CD4-positive, alpha-beta T cell treated with Interleukin-1 beta for 1 hour (primary cell): ENCODE measurements around the gene TTC7B.

Source experiments
- DNase-seq, 2 donors: peaks; one replicate each; pipeline ENCODE4 v3.0.0-alpha.2; 2020 to 2022

TTC7B gene

GRCh38 chr14:90699016-90699415, 117.2 kb downstream of the TTC7B start:
- DNase-seq: no peak

GRCh38 chr14:90698379-90698869, 117.8 kb downstream of the TTC7B start:
- no peak for DNase-seq

GRCh38 chr14:90697577-90698206, 118.5 kb downstream of the TTC7B start:
- peak; percentile 75 to 76 for DNase-seq

DNA sequence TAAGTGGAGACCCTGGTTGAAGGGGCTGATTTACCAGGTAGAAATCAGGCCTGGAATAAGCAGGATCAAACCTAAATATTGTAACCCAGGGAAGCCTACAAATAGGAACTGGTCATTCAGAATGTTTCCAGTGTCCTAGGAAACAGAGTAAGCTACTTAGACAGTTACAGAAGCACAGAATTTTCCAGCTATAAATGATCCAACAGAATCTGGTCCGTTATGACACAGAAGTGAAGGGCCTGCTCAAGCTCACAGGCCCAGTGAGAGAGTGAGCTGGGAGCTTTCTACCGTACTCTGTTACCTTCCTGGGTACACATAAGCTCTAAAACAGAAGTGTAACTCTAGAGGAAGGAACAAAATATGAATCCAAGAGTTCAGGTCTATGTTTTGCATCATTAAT, 119.1 kb downstream of the TTC7B start:
- DNase-seq: no peak

GRCh38 chr14:90696720-90697119, 119.5 kb downstream of the TTC7B start:
- DNase-seq: no peak

GRCh38 chr14:90695997-90696660, 120.1 kb downstream of the TTC7B start:
- no peak for DNase-seq

DNA sequence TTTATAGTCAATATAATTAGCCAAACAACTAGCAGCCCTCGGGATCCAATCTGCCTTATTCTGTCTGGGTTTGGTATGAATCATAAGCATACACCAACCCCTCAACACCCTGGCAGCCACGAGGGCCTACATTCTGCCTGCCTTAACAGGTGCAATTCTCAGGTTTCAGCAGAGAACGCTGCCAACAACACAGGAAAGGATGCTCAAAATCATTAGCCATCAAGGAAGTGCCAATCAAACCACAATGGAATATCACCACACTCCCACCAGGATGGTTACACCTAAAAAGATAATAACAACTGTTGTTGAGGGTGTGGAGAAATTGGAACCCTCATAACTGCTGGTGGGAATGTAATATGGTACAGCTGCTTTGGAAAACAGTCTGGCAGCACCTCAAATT, 122.8 kb downstream of the TTC7B start:
- DNase-seq: no peak

- DNase-seq: no peak
Measured at GRCh38 chr14:90692826-90693225, 123.4 kb downstream of the TTC7B start.

DNA sequence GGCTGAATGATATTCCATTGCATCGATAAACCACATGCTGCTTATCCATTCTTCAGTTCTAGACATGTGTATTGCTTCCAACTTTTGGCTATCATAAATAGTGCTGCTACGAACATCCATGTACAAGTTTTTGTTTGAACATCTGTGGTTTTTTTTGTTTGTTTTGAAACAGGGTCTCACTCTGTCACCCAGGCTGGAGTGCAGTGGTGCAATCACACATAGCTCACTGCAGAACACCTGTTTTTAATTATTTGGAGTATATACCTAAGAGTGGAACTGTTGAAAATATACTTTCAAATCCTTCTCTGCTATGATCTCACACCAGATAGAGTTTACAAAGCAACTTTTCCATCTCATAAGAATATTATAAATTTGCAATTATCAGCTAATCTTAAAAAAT, 124.2 kb downstream of the TTC7B start:
- no peak for DNase-seq

DNA sequence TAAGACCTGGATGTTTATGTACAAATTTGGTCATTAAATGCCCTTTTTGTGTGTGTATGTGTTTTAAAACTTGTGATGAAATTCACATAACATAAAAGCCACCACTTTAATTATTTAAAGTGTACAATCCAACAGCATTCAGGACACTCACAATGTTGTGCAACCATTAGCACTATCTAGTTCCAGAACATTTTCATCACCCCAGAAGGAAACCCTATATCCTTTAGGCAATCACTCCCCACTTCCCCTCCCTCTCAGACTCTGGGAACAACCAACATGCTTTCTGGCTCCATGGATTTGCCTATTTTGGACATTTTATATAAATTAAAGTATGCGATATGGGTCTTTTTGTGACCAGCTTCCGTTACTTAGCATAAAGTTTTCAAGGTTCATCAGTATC, 124.6 kb downstream of the TTC7B start:
- no peak for DNase-seq

- no peak for DNase-seq
Measured at GRCh38 chr14:90687680-90688079, 128.6 kb downstream of the TTC7B start.

GRCh38 chr14:90682615-90683014, 133.6 kb downstream of the TTC7B start:
- no peak for DNase-seq

DNA sequence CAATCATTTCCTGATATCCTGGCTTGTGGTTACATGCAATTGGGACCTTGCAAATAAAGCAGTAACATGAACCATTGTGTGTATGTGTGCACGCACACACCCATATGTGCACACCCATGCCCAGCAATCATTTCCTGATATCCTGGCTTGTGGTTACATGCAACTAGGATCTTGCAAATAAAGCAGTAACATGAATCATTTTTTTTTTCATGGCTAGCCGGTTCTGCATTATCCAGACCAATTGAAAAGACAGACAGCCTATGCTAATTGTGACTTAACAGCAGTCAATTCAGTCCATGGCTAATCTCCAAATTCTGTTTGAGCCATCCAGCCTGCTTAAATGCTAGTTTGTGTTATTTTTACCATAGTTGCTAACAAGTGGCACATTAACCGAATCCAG, 134.3 kb downstream of the TTC7B start:
- no peak for DNase-seq

- DNase-seq: no peak
Measured at GRCh38 chr14:90678846-90679362, 137.3 kb downstream of the TTC7B start.

GRCh38 chr14:90678420-90678819, 137.8 kb downstream of the TTC7B start:
- DNase-seq: no peak

- DNase-seq: peak in 1 of 2 donors; percentile 7
Measured at GRCh38 chr14:90677484-90678050, 138.7 kb downstream of the TTC7B start.

GRCh38 chr14:90676912-90677311, 139.3 kb downstream of the TTC7B start:
- no peak for DNase-seq

DNA sequence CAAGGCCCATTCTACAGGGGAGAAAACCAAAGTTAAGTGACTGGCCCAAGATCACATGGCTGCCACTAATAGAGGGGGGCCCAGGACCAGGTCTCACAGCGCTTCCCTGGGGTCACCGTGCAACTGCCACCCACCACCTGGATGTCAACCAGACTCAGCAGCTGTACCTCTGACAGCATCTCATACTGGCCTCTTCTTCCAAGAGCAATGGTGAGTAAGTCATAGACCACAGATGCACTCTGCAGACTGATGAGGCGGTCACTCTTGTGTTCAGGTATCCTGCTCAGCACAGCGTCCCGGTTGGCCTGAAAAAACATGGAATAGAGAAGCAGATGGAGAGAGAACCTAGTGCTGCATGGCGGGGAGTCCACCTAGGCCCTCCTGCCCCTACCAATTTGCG, 139.9 kb downstream of the TTC7B start:
- DNase-seq: no peak

GRCh38 chr14:90675399-90675798, 140.8 kb downstream of the TTC7B start:
- DNase-seq: no peak

- no peak for DNase-seq
Measured at GRCh38 chr14:90674716-90675115, 141.5 kb downstream of the TTC7B start.

DNA sequence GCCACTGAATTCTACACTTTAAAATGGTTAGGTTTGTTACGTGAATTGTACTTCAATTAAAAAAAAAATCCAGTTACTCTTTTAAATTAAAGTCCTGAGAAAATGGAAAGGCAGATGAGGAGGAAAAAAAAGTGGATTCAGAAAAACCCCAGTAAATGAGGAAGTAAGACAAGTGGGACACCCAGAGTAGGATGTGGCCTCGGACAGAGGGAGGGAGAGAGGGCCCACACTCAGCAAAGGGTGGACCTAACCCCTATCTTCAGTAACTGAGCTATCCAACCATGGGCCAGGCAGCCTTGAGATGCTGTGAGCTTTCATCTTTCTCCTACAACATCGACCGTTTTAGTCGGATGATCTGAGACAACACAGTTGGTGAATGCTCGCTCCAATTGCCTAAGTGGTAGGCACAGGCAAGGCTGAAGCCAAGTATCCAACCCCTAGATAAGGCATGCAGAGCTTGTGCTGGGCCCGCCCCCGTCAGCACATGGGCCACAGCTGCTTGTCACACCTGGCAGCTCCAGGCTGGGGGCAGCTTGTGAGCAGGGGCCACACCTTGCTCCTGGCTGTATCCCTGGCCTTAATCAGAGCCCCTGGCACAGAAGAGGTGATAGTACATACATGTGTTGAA, 142.1 kb downstream of the TTC7B start:
- DNase-seq: no peak

DNA sequence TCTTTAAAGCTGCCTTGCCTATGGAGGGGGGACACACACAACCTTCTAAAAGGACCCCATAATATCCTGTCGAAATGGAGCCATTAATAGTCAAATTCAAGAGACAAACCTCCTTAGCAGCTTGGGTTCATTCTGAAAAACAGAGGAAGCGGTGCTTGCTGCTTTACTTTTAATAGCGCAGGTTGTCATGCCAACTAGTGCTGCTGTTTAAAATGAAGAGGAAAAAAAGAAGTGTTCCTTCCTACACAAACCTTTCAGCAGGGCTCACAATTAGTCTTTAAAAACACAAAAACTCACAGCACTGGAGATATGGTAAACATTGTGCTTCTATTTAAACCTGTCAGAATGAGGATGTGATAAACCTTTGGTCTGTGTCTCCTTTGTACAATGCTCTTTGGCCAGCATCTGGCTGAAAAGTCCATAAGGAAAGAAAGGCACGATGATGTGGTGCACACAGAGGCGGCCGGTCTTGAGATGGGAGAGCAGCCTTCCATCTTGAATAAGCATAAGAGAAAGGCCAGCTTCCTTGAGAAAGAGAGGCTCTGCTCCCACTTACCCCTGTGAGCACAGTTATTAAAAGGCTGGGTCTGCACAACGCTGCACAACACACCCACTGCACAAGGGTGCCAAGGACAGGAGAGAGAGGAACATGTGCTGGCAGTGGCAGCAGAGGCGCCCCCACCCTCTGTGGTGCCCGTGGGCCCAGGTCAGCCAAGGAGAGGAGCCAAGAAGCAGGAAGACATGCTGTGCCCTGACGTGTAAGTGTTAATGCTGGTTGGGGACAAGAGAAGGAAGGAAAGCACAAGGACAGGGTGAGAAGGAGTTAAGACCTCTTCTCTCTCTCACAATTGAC, 144.6 kb downstream of the TTC7B start:
- DNase-seq: no peak

DNA sequence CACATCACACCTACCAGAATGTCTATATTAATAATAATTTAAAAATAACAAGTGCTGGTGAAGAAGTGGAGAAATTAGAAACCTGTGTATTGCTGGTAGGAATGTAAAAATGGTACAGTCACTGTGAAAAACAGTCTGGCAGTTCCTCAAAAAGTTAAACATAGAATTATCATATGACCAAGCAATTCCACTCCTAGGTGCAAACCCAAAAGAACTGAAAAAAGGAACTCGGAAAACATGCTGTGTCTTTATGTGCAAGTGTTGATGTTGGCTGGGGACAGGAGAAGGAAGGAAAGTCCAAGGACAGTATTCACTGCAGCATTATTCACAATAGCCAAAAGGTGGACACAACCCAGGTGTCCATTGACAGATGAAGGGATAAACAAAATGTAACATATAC, 146.5 kb downstream of the TTC7B start:
- no peak for DNase-seq
